Esophagus muscularis mucosa (tissue), 4 donors: Measurements from ENCODE around the gene PARVB. TPM values are rescaled to one million over a fixed set of nuclear protein-coding genes. Genes with fewer than 3 reads are reported as not detected.
A peak's percentile ranks its signal among the peaks of the same experiment; 100 is the strongest.

Experiments
- DNase-seq: peaks from one replicate; pipeline ENCODE4 v3.0.0-alpha.2; 2017; ENCODE audit errors: extremely low spot score
- H3K27ac ChIP-seq, 4 donors: fragments of 200-600 bp; sonication (generic); replicated peaks in 1 of 4; 1 replicate in 3 of 4; 2 replicates in 1 of 4; pipeline ENCODE4 v1.5.1; 2016 to 2019; ENCODE audit warnings: mild to moderate bottlenecking in 1 of 4
- H3K27me3 ChIP-seq, 4 donors: fragments of 200-600 bp; sonication (generic); one replicate each; pipeline versions ENCODE4 v1.5.1 to v1.6.0; 2016 to 2019
- H3K36me3 ChIP-seq, 4 donors: fragments of 200-600 bp; sonication (generic); one replicate each; pipeline ENCODE4 v1.5.1; 2016 to 2019
- H3K4me1 ChIP-seq, 4 donors: fragments of 200-600 bp; sonication (generic); one replicate each; pipeline ENCODE4 v1.5.1; 2016 to 2019
- H3K4me3 ChIP-seq, 4 donors: fragments of 200-600 bp; sonication (generic); 1 replicate in 2 of 4; 2 replicates in 2 of 4; pipeline ENCODE4 v1.5.1; 2016 to 2019; ENCODE audit warnings: mild to moderate bottlenecking in 4 of 4, moderate library complexity in 1 of 4
- H3K9me3 ChIP-seq, 4 donors: fragments of 200-600 bp; sonication (generic); 1 replicate in 3 of 4; 2 replicates in 1 of 4; pipeline ENCODE4 v1.5.1; 2016 to 2019
- CTCF ChIP-seq, 3 experiments: fragments of 200-600 bp in 2 of 3; fragments of 450-650 bp in 1 of 3; sonication (generic) in 2 of 3; IDR thresholded peaks; one replicate each; pipeline ENCODE4 v1.5.1; 2017 to 2019; ENCODE audit warnings: antibody characterized with exemption in 3 of 3, mild to moderate bottlenecking in 2 of 3, moderate library complexity in 1 of 3
- EP300 ChIP-seq: sonication (generic); formaldehyde crosslinking; IDR thresholded peaks from one replicate; pipeline ENCODE4 v1.6.1; 2017; ENCODE audit warnings: antibody characterized with exemption
- POLR2A ChIP-seq: fragments of 450-650 bp; IDR thresholded peaks from one replicate; pipeline ENCODE4 v1.6.1; 2017; ENCODE audit warnings: antibody characterized with exemption, moderate library complexity, mild to moderate bottlenecking, low read depth
- POLR2AphosphoS5 ChIP-seq, 2 donors: sonication (generic); formaldehyde crosslinking; IDR thresholded peaks; one replicate each; pipeline ENCODE4 v1.6.1; 2017; ENCODE audit warnings: antibody characterized with exemption in 2 of 2
- WGBS: methylation state at CpG from one replicate; pipeline ENCODE4 v1.1.5; 2018; 5-methylcytosine and 5-hydroxymethylcytosine counted together
- intact Hi-C: fragments of 100-400 bp; cut with DNase I; formaldehyde crosslinking; loops from one replicate; pipeline ENCODE4 v1.15.1; 2023
- total RNA-seq, 4 donors: library from RNA; depleted of rRNA; stranded (reverse); fragments of >200 nt; gene quantifications; one replicate each; pipeline versions ENCODE4 v1.1.0 to v1.2.1, GENCODE V29; 2016

Gene PARVB
- total RNA-seq, 4 donors from 2014 or later = 22.0 to 107 (median 45.5) TPM

- Histone ChIP-seq H3K4me3 (no peak overlapping the region), H3K27me3 (no peaks in the 10 kb centered on the region), H3K4me1 (peaks cover 4 to 31% (median 24%) of the 10 kb centered on the region in 4 donors), H3K9me3 (no peaks in the 10 kb centered on the region), H3K36me3 (peaks cover 1 to 84% (median 27%) of the 10 kb centered on the region in 4 donors), H3K27ac (peak overlapping the region; percentile 46 to 78 (median 62))
- TF ChIP-seq EP300 (no peak), CTCF (IDR thresholded peaks at IDR 0.05) (no peak), POLR2AphosphoS5 (IDR thresholded peaks at IDR 0.05) (no peak), POLR2A (no peak)
- no peak for DNase-seq
- intact Hi-C loops = loop anchor here (10.0 kb wide), 1 partner anchor 164 kb away; no protein-coding TSS in a partner anchor
- 48% methylated on average over 8 of the region's 8 CpGs for WGBS
These were observed 134.7 kb downstream of the PARVB start for GRCh38 chr22:44158816-44159215.

- H3K27ac ChIP-seq = peak overlapping the region; percentile 46 to 78 (median 62)
- 46% methylated on average over 7 of the region's 7 CpGs for WGBS
- intact Hi-C loops = loop anchor here (10.0 kb wide), 1 partner anchor 164 kb away; no protein-coding TSS in a partner anchor
- peaks cover 4 to 31% (median 24%) of the 10 kb centered on the region in 4 donors for H3K4me1 ChIP-seq
- no peaks in the 10 kb centered on the region for H3K9me3 ChIP-seq
- peaks cover 4 to 87% (median 30%) of the 10 kb centered on the region in 4 donors for H3K36me3 ChIP-seq
- TF ChIP-seq CTCF (IDR thresholded peaks at IDR 0.05) (no peak), POLR2A (no peak), POLR2AphosphoS5 (IDR thresholded peaks at IDR 0.05) (peak; percentile 47 to 66), EP300 (no peak)
- DNase-seq = no peak
- no peaks in the 10 kb centered on the region for H3K27me3 ChIP-seq
- H3K4me3 ChIP-seq = no peak overlapping the region
These were observed 135.1 kb downstream of the PARVB start for GRCh38 chr22:44159221-44159620.

GRCh38 chr22:44159811-44160210 is 135.7 kb downstream of the PARVB start:
- intact Hi-C loops = loop anchor here (10.0 kb wide), 1 partner anchor 165 kb away; no protein-coding TSS in a partner anchor
- H3K4me1 ChIP-seq = peaks cover 4 to 31% (median 24%) of the 10 kb centered on the region in 4 donors
- H3K36me3 ChIP-seq = peaks cover 4 to 93% (median 35%) of the 10 kb centered on the region in 4 donors
- peak overlapping the region in 3 of 4 donors; percentile 55 to 78 (median 69) for H3K27ac ChIP-seq
- no peak for DNase-seq
- no peaks in the 10 kb centered on the region for H3K9me3 ChIP-seq
- WGBS = 66% methylated on average over 7 of the region's 7 CpGs
- no peak overlapping the region for H3K4me3 ChIP-seq
- H3K27me3 ChIP-seq = no peaks in the 10 kb centered on the region
- TF ChIP-seq CTCF (IDR thresholded peaks at IDR 0.05) = no peak
- TF ChIP-seq POLR2AphosphoS5 (IDR thresholded peaks at IDR 0.05) = no peak
- TF ChIP-seq EP300 = no peak

- Histone ChIP-seq H3K27me3 (no peaks in the 10 kb centered on the region), H3K4me3 (no peak overlapping the region), H3K36me3 (peaks cover 4 to 94% (median 38%) of the 10 kb centered on the region in 4 donors), H3K4me1 (peaks cover 4 to 31% (median 24%) of the 10 kb centered on the region in 4 donors), H3K9me3 (no peaks in the 10 kb centered on the region), H3K27ac (no peak overlapping the region)
- no peak for DNase-seq
- 72% methylated on average over 4 of the region's 5 CpGs for WGBS
- TF ChIP-seq EP300 (no peak), POLR2AphosphoS5 (IDR thresholded peaks at IDR 0.05) (no peak), POLR2A (no peak), CTCF (IDR thresholded peaks at IDR 0.05) (no peak)
- intact Hi-C loops = no loop called here
These were observed 136.3 kb downstream of the PARVB start for GRCh38 chr22:44160421-44160820.

- intact Hi-C loops = no loop called here
- H3K4me1 ChIP-seq = peaks cover 4 to 31% (median 24%) of the 10 kb centered on the region in 4 donors
- H3K4me3 ChIP-seq = no peak overlapping the region
- H3K9me3 ChIP-seq = no peaks in the 10 kb centered on the region
- no peak overlapping the region for H3K27ac ChIP-seq
- H3K27me3 ChIP-seq = no peaks in the 10 kb centered on the region
- H3K36me3 ChIP-seq = peaks cover 4 to 91% (median 42%) of the 10 kb centered on the region in 4 donors
- DNase-seq = no peak
- TF ChIP-seq EP300 (no peak), CTCF (IDR thresholded peaks at IDR 0.05) (no peak), POLR2AphosphoS5 (IDR thresholded peaks at IDR 0.05) (no peak), POLR2A (no peak)
- 92% methylated on average over 9 of the region's 11 CpGs for whole genome bisulfite sequencing
These were observed 137.6 kb downstream of the PARVB start for GRCh38 chr22:44161673-44162072.
